ENCODE data around the gene CAPZA2.
A peak's percentile ranks its signal among the peaks of the same experiment; 100 is the strongest.
"Not testable (repeated sequence)": the region's sequence is repeated elsewhere in the genome, so short reads cannot be mapped to it uniquely, and the experiment has no call there.

Gene CAPZA2

DNA sequence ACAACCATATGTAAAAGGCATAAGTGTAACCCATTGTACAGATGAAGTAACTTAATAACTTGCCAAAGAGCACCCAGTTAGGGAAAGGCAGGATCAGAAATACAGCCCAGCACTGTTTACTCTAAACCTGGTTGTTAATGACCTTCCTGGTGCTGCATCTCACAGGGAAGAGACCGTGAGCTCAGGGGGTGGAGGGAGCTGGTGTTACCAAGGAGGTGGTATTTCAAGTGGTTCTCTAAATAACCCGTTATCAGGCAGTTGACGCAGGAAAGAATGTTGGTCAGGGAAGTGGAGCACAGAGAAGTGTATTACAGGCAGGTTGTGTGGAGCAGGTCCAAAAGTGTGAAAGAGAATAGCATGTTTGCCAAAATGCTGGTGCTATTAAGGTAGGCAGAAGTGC, 86.5 kb downstream of the CAPZA2 start:
- DNase-seq: no peak
- H3K36me3 Mint-ChIP-seq: no peaks in the 10 kb centered on the region

DNA sequence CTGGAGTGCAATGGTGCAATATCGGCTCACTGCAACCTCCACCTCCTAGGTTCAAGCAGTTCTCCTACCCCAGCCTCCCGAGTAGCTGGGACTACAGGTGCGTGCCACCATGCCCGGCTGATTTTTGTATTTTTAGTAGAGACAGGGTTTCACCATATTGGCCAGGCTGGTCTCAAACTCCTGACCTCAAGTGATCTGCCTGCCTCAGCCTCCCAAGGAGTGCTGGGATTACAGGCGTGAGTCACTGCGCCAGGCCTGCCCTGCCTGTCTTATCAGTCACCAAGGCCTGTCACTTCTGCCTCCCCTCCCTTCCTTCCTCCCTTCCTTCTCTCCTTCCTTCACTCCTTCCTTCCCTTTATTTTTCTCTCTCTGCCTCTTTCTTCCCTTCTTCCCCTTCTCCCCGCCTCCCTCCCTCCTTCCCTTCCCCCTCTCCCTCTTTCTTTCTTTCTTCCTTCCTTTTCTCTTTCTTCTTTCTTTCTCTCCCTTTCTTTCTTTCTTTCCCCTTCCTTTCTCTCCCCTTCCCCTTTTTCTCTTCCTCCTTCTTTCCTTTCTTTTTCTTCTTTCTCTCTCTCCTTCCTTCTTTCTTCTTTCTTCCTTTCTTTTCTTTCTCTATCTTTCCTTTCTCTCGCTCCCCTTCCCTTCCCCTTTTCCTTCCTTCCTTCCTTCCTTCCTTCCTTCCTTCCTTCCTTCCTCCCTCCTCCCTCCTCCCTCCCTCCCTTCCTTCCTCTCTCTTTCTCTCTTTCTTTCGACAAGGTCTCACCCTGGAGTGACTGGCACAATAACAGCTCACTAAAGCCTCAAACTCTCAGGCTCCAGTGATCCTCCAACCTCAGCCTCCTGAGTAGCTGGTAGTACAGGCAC, 87.8 kb downstream of the CAPZA2 start:
- no peak for ATAC-seq (replicated peaks)
- peaks cover 15 to 29% of the 10 kb centered on the region in 2 donors for H3K27me3 Mint-ChIP-seq
- no peak for DNase-seq
- H3K36me3 Mint-ChIP-seq: no peaks in the 10 kb centered on the region
- H3K27ac Mint-ChIP-seq: no peak overlapping the region
- H3K4me3 Mint-ChIP-seq: no peak overlapping the region
- H3K4me1 Mint-ChIP-seq: peaks cover 4 to 5% of the 10 kb centered on the region in 2 donors
- H3K9me3 Mint-ChIP-seq: no peaks in the 10 kb centered on the region

More for the DNA sequence above, 86.5 kb downstream of the CAPZA2 start:
- Mint-ChIP-seq H3K4me1 (peaks cover 0 to 3% of the 10 kb centered on the region in 2 donors), H3K27me3 (peaks cover 15 to 25% of the 10 kb centered on the region in 2 donors), H3K27ac (no peak overlapping the region), H3K4me3 (no peak overlapping the region), H3K9me3 (no peaks in the 10 kb centered on the region)
- no peak for ATAC-seq (replicated peaks)

DNA sequence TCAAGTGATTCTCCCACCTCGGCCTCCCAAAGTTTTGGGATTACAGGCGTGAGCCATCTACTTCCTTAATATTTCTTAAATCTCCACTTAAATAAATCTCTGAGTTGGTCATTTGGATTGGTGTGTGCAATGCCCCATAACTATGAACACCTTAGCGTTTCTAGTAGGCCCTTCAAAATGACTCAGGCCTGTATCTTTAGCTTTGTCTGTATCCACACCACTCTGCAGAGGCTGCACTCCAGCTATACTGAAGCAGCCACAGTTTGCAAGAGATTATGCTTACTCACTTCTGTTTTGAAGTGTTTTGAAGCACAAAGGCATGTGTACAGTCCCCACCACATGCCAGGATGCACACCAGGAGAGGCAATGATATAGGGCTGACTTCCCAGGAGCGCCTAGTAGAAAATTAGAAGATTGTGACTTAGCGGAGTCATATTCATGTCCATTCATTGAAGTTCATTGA, 88.5 kb downstream of the CAPZA2 start:
- Mint-ChIP-seq H3K36me3 (no peaks in the 10 kb centered on the region), H3K27me3 (peaks cover 15 to 29% of the 10 kb centered on the region in 2 donors), H3K27ac (no peak overlapping the region), H3K4me1 (peaks cover 9 to 10% of the 10 kb centered on the region in 2 donors), H3K4me3 (no peak overlapping the region), H3K9me3 (no peaks in the 10 kb centered on the region)
- no peak for DNase-seq
- ATAC-seq (replicated peaks): no peak

- H3K4me1 Mint-ChIP-seq: peaks cover 10 to 16% of the 10 kb centered on the region in 2 donors
- ATAC-seq (replicated peaks) (no peak), DNase-seq (no peak)
- H3K27ac Mint-ChIP-seq: no peak overlapping the region
- H3K9me3 Mint-ChIP-seq: no peaks in the 10 kb centered on the region
- H3K27me3 Mint-ChIP-seq: peaks cover 15 to 29% of the 10 kb centered on the region in 2 donors
- no peaks in the 10 kb centered on the region for H3K36me3 Mint-ChIP-seq
- no peak overlapping the region for H3K4me3 Mint-ChIP-seq
These were observed 89.2 kb downstream of the CAPZA2 start for GRCh38 chr7:116951366-116952292.

GRCh38 chr7:116952635-116953371, 90.4 kb downstream of the CAPZA2 start:
- DNase-seq (peak; percentile 6), ATAC-seq (replicated peaks) (peak in 1 of 2 donors; percentile 10)
- peaks cover 15 to 29% of the 10 kb centered on the region in 2 donors for H3K27me3 Mint-ChIP-seq
- no peaks in the 10 kb centered on the region for H3K9me3 Mint-ChIP-seq
- H3K36me3 Mint-ChIP-seq: no peaks in the 10 kb centered on the region
- peak overlapping the region; percentile 51 for H3K27ac Mint-ChIP-seq
- H3K4me1 Mint-ChIP-seq: peaks cover 11 to 16% of the 10 kb centered on the region in 2 donors
- H3K4me3 Mint-ChIP-seq: peak overlapping the region; percentile 80 to 82

GRCh38 chr7:116953372-116953905, 91.1 kb downstream of the CAPZA2 start, which contains the start of gene ST7:
Gene ST7, plus strand, starts transcription at chr7:116953501. Its CDS starts 40 bp downstream, at chr7:116953541.
- peak within 1 kb of the TSS; percentile 67 for H3K27ac Mint-ChIP-seq
- peak within 1 kb of the TSS; percentile 84 to 85 for H3K4me3 Mint-ChIP-seq
- H3K4me1 Mint-ChIP-seq: peaks cover 11 to 16% of the 10 kb centered on the region in 2 donors
- ATAC-seq (replicated peaks): peak; percentile 65 to 68
- peak; percentile 42 for DNase-seq
- H3K27me3 Mint-ChIP-seq: peaks cover 15 to 29% of the 10 kb centered on the region in 2 donors
- H3K9me3 Mint-ChIP-seq: no peaks in the 10 kb centered on the region
- H3K36me3 Mint-ChIP-seq: no peaks in the 10 kb centered on the region

- peak; percentile 25 for DNase-seq
- H3K27ac Mint-ChIP-seq: peak overlapping the region; percentile 67
These were observed 91.8 kb downstream of the CAPZA2 start for GRCh38 chr7:116953906-116954838.

GRCh38 chr7:116955340-116955739, 93.0 kb downstream of the CAPZA2 start:
- Mint-ChIP-seq H3K9me3 (no peaks in the 10 kb centered on the region), H3K36me3 (no peaks in the 10 kb centered on the region), H3K27me3 (peaks cover 8 to 12% of the 10 kb centered on the region in 2 donors), H3K4me3 (peak overlapping the region in 1 of 2 donors; percentile 48), H3K27ac (no peak overlapping the region), H3K4me1 (peaks cover 11 to 16% of the 10 kb centered on the region in 2 donors)
- no peak for ATAC-seq (replicated peaks)
- DNase-seq: no peak

More at GRCh38 chr7:116953906-116954838, 91.8 kb downstream of the CAPZA2 start:
- Mint-ChIP-seq H3K4me1 (peaks cover 11 to 16% of the 10 kb centered on the region in 2 donors), H3K27me3 (peaks cover 11 to 24% of the 10 kb centered on the region in 2 donors), H3K36me3 (no peaks in the 10 kb centered on the region), H3K4me3 (peak overlapping the region; percentile 84 to 85), H3K9me3 (no peaks in the 10 kb centered on the region)
- ATAC-seq (replicated peaks): peak in 1 of 2 donors; percentile 9

GRCh38 chr7:116955801-116956476, 93.6 kb downstream of the CAPZA2 start:
- DNase-seq (peak; percentile 35), ATAC-seq (replicated peaks) (peak; percentile 89 to 92)
- Mint-ChIP-seq H3K36me3 (no peaks in the 10 kb centered on the region), H3K9me3 (no peaks in the 10 kb centered on the region), H3K27me3 (peaks cover 4 to 6% of the 10 kb centered on the region in 2 donors), H3K27ac (no peak overlapping the region), H3K4me1 (peaks cover 11 to 16% of the 10 kb centered on the region in 2 donors), H3K4me3 (no peak overlapping the region)

- H3K36me3 Mint-ChIP-seq: no peaks in the 10 kb centered on the region
- no peak overlapping the region for H3K4me3 Mint-ChIP-seq
- ATAC-seq (replicated peaks) (no peak), DNase-seq (no peak)
- peaks cover 4 to 5% of the 10 kb centered on the region in 2 donors for H3K27me3 Mint-ChIP-seq
- no peaks in the 10 kb centered on the region for H3K9me3 Mint-ChIP-seq
- H3K4me1 Mint-ChIP-seq: peaks cover 11 to 16% of the 10 kb centered on the region in 2 donors
- H3K27ac Mint-ChIP-seq: no peak overlapping the region
These were observed 94.1 kb downstream of the CAPZA2 start for GRCh38 chr7:116956477-116956804.

DNA sequence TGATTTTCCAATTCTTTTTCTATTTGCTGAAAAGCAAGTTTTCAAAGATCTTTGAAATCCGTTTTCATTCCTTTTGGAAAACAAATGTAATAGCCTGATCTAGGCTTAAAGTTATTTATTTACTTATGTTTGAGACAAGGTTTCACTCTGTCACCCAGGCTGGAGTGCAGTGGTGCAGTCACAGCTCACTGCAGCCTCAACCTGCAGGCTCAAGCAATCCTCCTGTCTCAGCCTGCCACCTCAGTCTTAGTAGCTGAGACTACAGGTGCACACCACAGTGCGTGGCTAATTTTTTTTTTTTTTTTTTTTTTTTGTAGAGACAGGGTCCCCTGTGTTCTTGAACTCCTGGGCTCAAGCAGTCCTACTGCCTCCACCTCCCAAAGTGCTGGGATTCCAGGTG, 95.5 kb downstream of the CAPZA2 start:
- ATAC-seq (replicated peaks) (no peak), DNase-seq (no peak)
- H3K36me3 Mint-ChIP-seq: no peaks in the 10 kb centered on the region
- no peaks in the 10 kb centered on the region for H3K9me3 Mint-ChIP-seq
- H3K27me3 Mint-ChIP-seq: peaks cover 4 to 5% of the 10 kb centered on the region in 2 donors
- peaks cover 10 to 16% of the 10 kb centered on the region in 2 donors for H3K4me1 Mint-ChIP-seq
- no peak overlapping the region for H3K27ac Mint-ChIP-seq
- no peak overlapping the region for H3K4me3 Mint-ChIP-seq

GRCh38 chr7:116961966-116962673, 99.7 kb downstream of the CAPZA2 start:
- not testable (repeated sequence) for H3K36me3 Mint-ChIP-seq; H3K4me1 Mint-ChIP-seq; H3K27me3 Mint-ChIP-seq; H3K9me3 Mint-ChIP-seq; H3K27ac Mint-ChIP-seq; H3K4me3 Mint-ChIP-seq; ATAC-seq (replicated peaks); DNase-seq

Measured in stimulated activated naive B cell treated with anti-CD40 and anti-IgM and Interleukin-4, amounts not matched to agents 10 μg/mL and 1 μg/mL and 100 μg/mL, for 72 hours (primary cell).